ENCODE measurements around the gene TJAP1. TPM values are rescaled to one million over a fixed set of nuclear protein-coding genes. Genes with fewer than 3 reads are reported as not detected.

TJAP1 gene
- total and polyA plus RNA-seq, 10 donors, result 13.5 to 40.0 (median 33.3) TPM

DNA sequence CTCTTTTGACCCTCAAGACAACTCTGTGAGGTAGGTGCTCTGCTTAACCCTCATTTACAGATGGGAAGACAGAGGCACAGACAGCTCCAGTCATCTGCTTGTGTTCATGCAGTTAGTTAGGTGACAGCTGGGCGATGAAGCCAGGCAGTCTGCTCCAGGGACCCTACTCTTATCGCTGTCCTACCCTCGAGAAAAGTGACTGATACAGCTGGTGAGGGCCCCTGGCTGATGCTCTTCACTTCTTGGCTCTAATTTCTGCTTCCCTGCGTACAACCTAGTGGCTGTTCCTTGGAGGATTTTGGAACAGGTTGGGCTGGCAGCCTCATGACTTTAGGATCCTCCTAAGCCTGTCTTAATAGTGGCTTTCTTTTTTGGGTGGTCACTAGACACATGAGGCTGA lies 9.1 kb upstream of the TJAP1 start:
- TF ChIP-seq CTCF (IDR thresholded peaks at IDR 0.05 in 8 of 11, conservative IDR thresholded peaks at IDR 0.05 in 3 of 11) (no peak), POLR2AphosphoS5 (IDR thresholded peaks at IDR 0.05) (no peak), POLR2A (IDR thresholded peaks at IDR 0.05) (no peak)
- H3K27ac ChIP-seq, result no peak overlapping the region
- no peaks in the 10 kb centered on the region for H3K36me3 ChIP-seq
- WGBS, 5 donors, result 76 to 92% (median 84%) methylated on average over 4 of the region's 4 CpGs
- H3K27me3 ChIP-seq (replicated peaks in 1 of 7), result peaks cover 0 to 65% (median 12%) of the 10 kb centered on the region in 7 donors
- no peak overlapping the region for H3K4me3 ChIP-seq
- DNase-seq, result no peak
- intact Hi-C loops (cut with DNase I; ENCODE audit: low total_unique reads), result no loop called here
- H3K4me1 ChIP-seq, result no peaks in the 10 kb centered on the region
- H3K9me3 ChIP-seq, result no peaks in the 10 kb centered on the region

GRCh38 chr6:43468748-43469681 lies 8.4 kb upstream of the TJAP1 start:
- no peak overlapping the region for H3K4me3 ChIP-seq
- peaks cover 0 to 59% (median 8%) of the 10 kb centered on the region in 7 donors for H3K27me3 ChIP-seq (replicated peaks in 1 of 7)
- intact Hi-C loops (cut with DNase I; ENCODE audit: low total_unique reads), result no loop called here
- no peak overlapping the region for H3K27ac ChIP-seq
- no peak for DNase-seq
- H3K4me1 ChIP-seq, result no peaks in the 10 kb centered on the region
- H3K36me3 ChIP-seq, result no peaks in the 10 kb centered on the region
- no peaks in the 10 kb centered on the region for H3K9me3 ChIP-seq
- WGBS, 5 donors, result 76 to 89% (median 82%) methylated on average over 13 of the region's 13 CpGs
- TF ChIP-seq CTCF (IDR thresholded peaks at IDR 0.05 in 8 of 11, conservative IDR thresholded peaks at IDR 0.05 in 3 of 11), result no peak
- TF ChIP-seq POLR2A (IDR thresholded peaks at IDR 0.05), result no peak
- no peak for TF ChIP-seq POLR2AphosphoS5 (IDR thresholded peaks at IDR 0.05)

DNA sequence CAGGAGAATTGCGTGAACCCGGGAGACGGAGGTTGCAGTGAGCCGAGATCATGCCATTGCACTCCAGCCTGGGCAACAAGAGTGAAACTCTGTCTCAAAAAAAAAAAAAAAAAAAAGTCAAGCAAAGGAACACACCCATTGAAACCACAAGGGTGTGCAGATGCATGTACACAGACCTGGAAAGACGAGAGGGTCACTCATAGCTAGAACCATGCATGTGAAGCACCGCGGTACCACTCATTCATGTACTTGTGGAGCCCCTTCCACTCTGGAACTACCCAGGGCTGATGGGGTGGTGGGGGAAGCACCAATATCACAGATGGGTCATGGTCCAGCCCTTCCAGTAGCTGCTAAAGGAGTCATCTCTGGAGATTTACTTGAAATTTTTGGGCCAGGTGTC lies 7.4 kb upstream of the TJAP1 start:
- Histone ChIP-seq H3K4me3 (no peak overlapping the region), H3K36me3 (no peaks in the 10 kb centered on the region), H3K9me3 (no peaks in the 10 kb centered on the region), H3K4me1 (no peaks in the 10 kb centered on the region), H3K27ac (no peak overlapping the region), H3K27me3 (replicated peaks in 1 of 7) (peaks cover 0 to 49% (median 6%) of the 10 kb centered on the region in 7 donors)
- no peak for TF ChIP-seq POLR2AphosphoS5 (IDR thresholded peaks at IDR 0.05)
- TF ChIP-seq POLR2A (IDR thresholded peaks at IDR 0.05), result no peak
- TF ChIP-seq CTCF (IDR thresholded peaks at IDR 0.05 in 8 of 11, conservative IDR thresholded peaks at IDR 0.05 in 3 of 11), result no peak
- no peak for DNase-seq
- 84 to 94% (median 88%) methylated on average over 7 of the region's 7 CpGs for WGBS, 5 donors
- intact Hi-C loops (cut with DNase I; ENCODE audit: low total_unique reads), result no loop called here

DNA sequence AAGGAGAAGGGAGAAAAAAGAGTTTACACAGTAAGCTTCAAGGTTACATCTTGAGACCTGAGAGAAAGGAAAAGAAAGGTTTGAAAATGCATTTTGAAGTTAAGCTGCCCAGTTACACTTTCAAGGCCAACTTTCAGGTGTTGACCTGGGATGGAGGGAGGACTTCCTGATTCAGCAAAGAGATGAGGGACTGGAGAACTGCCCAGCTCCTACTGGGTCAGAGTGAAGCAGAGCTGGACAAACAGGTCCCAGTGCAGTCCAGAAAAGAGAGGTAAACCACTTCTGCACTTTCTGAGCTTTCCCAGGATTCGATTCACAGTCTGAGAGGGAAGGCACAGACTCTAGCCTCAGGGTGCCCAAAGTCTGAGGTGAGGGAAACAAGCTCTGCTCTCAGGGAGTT lies 6.0 kb upstream of the TJAP1 start:
- Histone ChIP-seq H3K27me3 (replicated peaks in 1 of 7) (peaks cover 0 to 36% (median 0%) of the 10 kb centered on the region in 7 donors), H3K4me3 (no peak overlapping the region), H3K36me3 (no peaks in the 10 kb centered on the region), H3K9me3 (no peaks in the 10 kb centered on the region), H3K27ac (no peak overlapping the region), H3K4me1 (peaks cover 0 to under 1% (median 0%) of the 10 kb centered on the region in 6 donors)
- DNase-seq, result no peak
- TF ChIP-seq POLR2AphosphoS5 (IDR thresholded peaks at IDR 0.05) (no peak), POLR2A (IDR thresholded peaks at IDR 0.05) (no peak), CTCF (IDR thresholded peaks at IDR 0.05 in 8 of 11, conservative IDR thresholded peaks at IDR 0.05 in 3 of 11) (no peak)
- intact Hi-C loops (cut with DNase I; ENCODE audit: low total_unique reads), result no loop called here
- 66 to 81% (median 72%) methylated on average over 1 of the region's 1 CpG for WGBS, 5 donors
